NCI-H2227 treated with DMSO at 0.1 percent for 48 hours (cell line): ENCODE data around the gene CAGE1.
"Not testable (repeated sequence)": the region's sequence is repeated elsewhere in the genome, so short reads cannot be mapped to it uniquely, and the experiment has no call there.

Experiments used
- DNase-seq: peaks from one replicate; lab custom pipeline; 2025; lab: John Stamatoyannopoulos, UW

CAGE1 gene

GRCh38 chr6:7409740-7410139 lies 20.2 kb upstream of the CAGE1 start:
- DNase-seq: no peak

GRCh38 chr6:7406743-7407142 lies 17.2 kb upstream of the CAGE1 start:
- DNase-seq: no peak

GRCh38 chr6:7404546-7404945 lies 15.0 kb upstream of the CAGE1 start:
- DNase-seq: no peak

GRCh38 chr6:7402716-7403115 lies 13.2 kb upstream of the CAGE1 start:
- no peak for DNase-seq

- DNase-seq: no peak
These were observed 11.5 kb upstream of the CAGE1 start for GRCh38 chr6:7401075-7401474.

- DNase-seq: no peak
These were observed 2.9 kb upstream of the CAGE1 start for GRCh38 chr6:7392402-7392801.

GRCh38 chr6:7391151-7391550 lies 1.6 kb upstream of the CAGE1 start:
- no peak for DNase-seq

- no peak for DNase-seq
These were observed 810 bp upstream of the CAGE1 start for GRCh38 chr6:7390226-7390878.

GRCh38 chr6:7389162-7389450 lies 436 bp downstream of the CAGE1 start:
- no peak for DNase-seq

GRCh38 chr6:7381092-7381491 lies 8.4 kb downstream of the CAGE1 start:
- no peak for DNase-seq

GRCh38 chr6:7378740-7379139 lies 10.8 kb downstream of the CAGE1 start:
- no peak for DNase-seq

GRCh38 chr6:7377961-7378360 lies 11.6 kb downstream of the CAGE1 start:
- DNase-seq: no peak

- DNase-seq: no peak
These were observed 15.8 kb downstream of the CAGE1 start for GRCh38 chr6:7373739-7374138.

GRCh38 chr6:7367408-7367807 lies 22.1 kb downstream of the CAGE1 start:
- no peak for DNase-seq

GRCh38 chr6:7351916-7352315 lies 37.6 kb downstream of the CAGE1 start:
- DNase-seq: not testable (repeated sequence)

- DNase-seq: not testable (repeated sequence)
These were observed 39.0 kb downstream of the CAGE1 start for GRCh38 chr6:7350591-7350990.

- DNase-seq: not testable (repeated sequence)
These were observed 42.0 kb downstream of the CAGE1 start for GRCh38 chr6:7347551-7347997.

- DNase-seq: not testable (repeated sequence)
These were observed 44.6 kb downstream of the CAGE1 start for GRCh38 chr6:7344773-7345450.

GRCh38 chr6:7343546-7344475 lies 45.7 kb downstream of the CAGE1 start:
- DNase-seq: peak; percentile 4

- no peak for DNase-seq
These were observed 47.4 kb downstream of the CAGE1 start for GRCh38 chr6:7341989-7342742.

- no peak for DNase-seq
These were observed 48.3 kb downstream of the CAGE1 start for GRCh38 chr6:7341271-7341670.
